ENCODE results near the gene GSTT2. TPM values are rescaled to one million over a fixed set of nuclear protein-coding genes. Genes with fewer than 3 reads are reported as not detected.
A peak's percentile ranks its signal among the peaks of the same experiment; 100 is the strongest.
"Not testable (repeated sequence)": the region's sequence is repeated elsewhere in the genome, so short reads cannot be mapped to it uniquely, and the experiment has no call there.

GSTT2 gene
- total RNA-seq (ENCODE audit: insufficient read depth, low replicate concordance): not detected

GRCh38 chr22:23979557-23980240 is at the start of gene GSTT2:
Gene GSTT2 (plus strand): TSS chr22:23980134.
- DNase-seq (ENCODE audit: low spot score): not testable (repeated sequence)

GRCh38 chr22:23938328-23939016 is 41.5 kb upstream of the GSTT2 start:
- no peak for DNase-seq (ENCODE audit: low spot score)

GRCh38 chr22:23939017-23939357 is 40.9 kb upstream of the GSTT2 start:
- DNase-seq (ENCODE audit: low spot score): no peak

- DNase-seq (ENCODE audit: low spot score): not testable (repeated sequence)
Measured at GRCh38 chr22:23940166-23940565, 39.8 kb upstream of the GSTT2 start.

GRCh38 chr22:23947391-23947790 is 32.5 kb upstream of the GSTT2 start:
- DNase-seq (ENCODE audit: low spot score): not testable (repeated sequence)

- not testable (repeated sequence) for DNase-seq (ENCODE audit: low spot score)
Measured at GRCh38 chr22:23949764-23950163, 30.2 kb upstream of the GSTT2 start.

DNA sequence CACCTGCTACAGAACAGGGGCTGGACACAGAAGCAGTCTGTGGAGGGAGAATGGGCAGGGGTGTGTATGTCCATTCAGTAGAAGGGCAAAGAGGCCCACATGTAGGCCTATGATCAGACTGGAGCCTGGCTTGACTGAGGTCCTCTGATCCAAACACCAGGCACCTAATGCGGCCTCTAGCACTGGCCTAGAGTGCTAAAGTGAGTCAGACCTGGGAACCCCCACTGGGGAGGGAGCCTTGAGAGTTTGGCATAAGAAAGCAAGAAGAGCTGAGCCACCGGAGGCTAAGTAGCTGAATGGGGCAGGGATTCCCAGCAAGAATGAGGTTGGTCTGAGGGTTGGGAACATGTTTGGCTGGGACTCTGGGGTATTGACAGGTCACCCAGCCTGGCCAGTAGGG is 28.6 kb upstream of the GSTT2 start:
- not testable (repeated sequence) for DNase-seq (ENCODE audit: low spot score)

DNA sequence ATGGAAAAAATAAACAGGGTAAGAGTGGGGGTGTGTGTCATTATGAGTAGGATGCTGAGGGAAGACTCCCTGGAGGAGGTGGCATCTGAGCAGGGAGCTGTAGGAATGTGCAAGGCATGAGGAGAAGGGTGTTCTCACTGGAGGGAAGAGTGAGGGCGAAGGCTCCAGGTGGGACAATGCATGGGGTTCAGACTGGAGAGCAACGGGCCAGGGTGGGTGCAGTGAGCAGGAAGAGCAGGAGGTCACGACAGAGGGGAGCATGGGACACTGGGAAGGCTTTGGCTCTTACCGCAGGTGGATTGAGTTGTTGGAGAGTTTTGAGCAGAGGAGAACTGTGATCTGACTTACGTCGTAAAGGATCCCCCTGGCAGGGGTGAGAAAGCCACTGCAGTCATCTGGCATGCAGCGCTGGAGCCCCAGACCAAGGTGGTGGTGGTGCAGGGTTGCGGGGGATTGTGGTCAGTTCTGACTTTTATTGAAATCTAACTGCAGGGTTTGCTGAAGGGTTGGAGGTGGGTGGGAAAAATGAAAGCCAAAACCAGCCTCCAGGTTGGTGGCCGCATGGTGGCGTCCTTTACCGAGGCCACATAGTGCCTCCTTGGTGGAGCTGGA is 27.0 kb upstream of the GSTT2 start:
- DNase-seq (ENCODE audit: low spot score): not testable (repeated sequence)

DNA sequence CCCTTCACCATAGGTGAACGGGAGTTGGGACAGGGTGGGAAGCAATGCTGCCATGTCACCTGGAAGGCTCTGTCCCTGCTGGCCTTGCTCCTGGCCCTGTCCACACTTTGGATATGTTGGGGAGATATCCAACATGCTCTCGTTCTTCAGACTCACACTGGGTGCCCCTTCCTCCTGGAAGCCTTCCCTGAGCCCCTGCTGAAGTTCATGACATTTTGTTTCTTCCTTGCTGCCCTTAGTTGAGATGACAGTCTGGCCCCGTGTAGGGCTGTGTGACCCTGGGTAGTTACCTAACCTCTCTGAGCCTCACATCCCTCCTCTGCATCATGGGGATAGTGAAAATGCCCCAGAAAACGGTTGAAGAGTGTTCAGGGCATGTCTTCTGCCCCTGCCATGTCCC is 26.4 kb upstream of the GSTT2 start:
- DNase-seq (ENCODE audit: low spot score): not testable (repeated sequence)

- not testable (repeated sequence) for DNase-seq (ENCODE audit: low spot score)
Measured at GRCh38 chr22:23954193-23954990, 25.5 kb upstream of the GSTT2 start.

DNA sequence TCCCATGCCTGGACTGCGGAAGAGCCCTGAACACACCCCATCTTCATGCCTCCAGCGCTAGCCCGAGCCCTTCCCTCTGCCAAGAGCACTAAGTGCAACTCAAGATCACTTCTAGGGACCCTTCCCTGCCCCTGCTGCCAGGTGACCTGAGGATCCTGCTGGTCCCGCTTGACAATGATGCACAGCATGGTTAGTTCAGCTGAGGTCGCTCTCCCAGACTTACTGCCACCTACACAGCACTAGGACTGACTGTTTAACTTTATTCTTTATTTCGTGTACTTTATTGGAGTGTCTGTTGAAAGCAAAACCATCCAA is 25.0 kb upstream of the GSTT2 start:
- not testable (repeated sequence) for DNase-seq (ENCODE audit: low spot score)

DNA sequence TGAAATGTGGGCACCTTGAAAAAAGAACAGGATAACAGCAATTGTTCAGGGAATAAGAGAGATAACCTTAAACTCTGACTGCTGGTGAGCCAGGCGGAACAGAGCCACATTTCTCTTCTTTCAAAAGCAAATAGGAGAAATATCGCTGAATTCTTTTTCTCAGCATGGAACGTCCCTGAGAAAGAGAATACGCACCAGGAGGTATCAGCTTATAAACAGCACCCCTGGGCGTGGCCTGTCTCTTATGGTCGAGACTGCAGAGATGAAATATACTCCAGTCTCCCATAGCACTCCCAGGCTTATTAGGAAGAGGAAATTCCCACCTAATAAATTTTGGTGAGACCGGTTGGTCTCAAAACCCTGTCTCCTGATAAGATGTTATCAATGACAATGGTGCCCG is 24.0 kb upstream of the GSTT2 start:
- not testable (repeated sequence) for DNase-seq (ENCODE audit: low spot score)

- DNase-seq (ENCODE audit: low spot score): peak; percentile 80
Measured at GRCh38 chr22:23956301-23956900, 23.5 kb upstream of the GSTT2 start.

GRCh38 chr22:23961084-23961771 is 18.7 kb upstream of the GSTT2 start, which contains the start of gene GSTT2B:
Gene GSTT2B (minus strand): TSS chr22:23961195. CDS start chr22:23961131, 64 bp downstream.
- DNase-seq (ENCODE audit: low spot score): not testable (repeated sequence)

DNA sequence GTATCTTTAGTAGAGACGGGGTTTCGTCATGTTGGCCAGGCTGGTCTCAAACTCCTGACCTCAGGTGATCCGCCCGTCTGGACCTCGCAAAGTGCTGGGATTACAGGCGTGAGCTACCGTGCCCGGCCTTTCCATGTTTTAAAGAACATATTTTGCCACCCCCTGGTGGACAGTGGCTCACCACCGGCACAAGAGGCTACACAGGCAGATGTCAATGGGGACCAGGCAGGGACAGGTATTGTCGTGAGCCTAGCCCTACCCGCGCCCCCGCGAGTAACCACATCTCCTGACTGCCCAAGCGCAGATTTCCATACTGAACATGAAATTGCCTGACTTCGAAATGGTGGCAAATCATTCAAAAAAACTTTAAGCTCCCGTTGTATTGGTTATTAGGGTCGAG is 13.8 kb upstream of the GSTT2 start:
- not testable (repeated sequence) for DNase-seq (ENCODE audit: low spot score)

DNA sequence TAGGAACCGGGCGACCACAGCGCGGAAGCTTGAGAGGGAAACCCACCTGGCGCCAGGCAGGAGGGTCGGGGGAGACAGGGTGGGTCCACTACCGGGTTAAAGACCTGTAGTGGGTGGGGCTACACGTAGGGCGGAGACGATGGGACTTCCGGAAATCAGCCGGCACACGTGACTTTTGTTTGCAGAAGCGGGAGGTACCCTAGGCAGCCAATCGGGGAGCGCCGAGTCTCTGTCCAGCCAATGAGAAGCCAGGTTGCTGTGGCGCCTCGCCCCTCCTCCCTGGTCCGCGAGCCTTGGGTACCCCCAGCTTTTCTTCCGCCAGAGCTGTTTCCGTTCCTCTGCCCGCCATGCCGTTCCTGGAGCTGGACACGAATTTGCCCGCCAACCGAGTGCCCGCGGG is 13.4 kb upstream of the GSTT2 start, which contains the start of gene DDTL:
Gene DDTL (plus strand): TSS at position 321 of the 400 bp plus-strand sequence. CDS start 27 bp downstream, at position 348.
- not testable (repeated sequence) for DNase-seq (ENCODE audit: low spot score)

- no peak for DNase-seq (ENCODE audit: low spot score)
Measured at GRCh38 chr22:23969071-23969470, 10.9 kb upstream of the GSTT2 start.

- no peak for DNase-seq (ENCODE audit: low spot score)
Measured at GRCh38 chr22:23970201-23970641, 9.7 kb upstream of the GSTT2 start.

DNA sequence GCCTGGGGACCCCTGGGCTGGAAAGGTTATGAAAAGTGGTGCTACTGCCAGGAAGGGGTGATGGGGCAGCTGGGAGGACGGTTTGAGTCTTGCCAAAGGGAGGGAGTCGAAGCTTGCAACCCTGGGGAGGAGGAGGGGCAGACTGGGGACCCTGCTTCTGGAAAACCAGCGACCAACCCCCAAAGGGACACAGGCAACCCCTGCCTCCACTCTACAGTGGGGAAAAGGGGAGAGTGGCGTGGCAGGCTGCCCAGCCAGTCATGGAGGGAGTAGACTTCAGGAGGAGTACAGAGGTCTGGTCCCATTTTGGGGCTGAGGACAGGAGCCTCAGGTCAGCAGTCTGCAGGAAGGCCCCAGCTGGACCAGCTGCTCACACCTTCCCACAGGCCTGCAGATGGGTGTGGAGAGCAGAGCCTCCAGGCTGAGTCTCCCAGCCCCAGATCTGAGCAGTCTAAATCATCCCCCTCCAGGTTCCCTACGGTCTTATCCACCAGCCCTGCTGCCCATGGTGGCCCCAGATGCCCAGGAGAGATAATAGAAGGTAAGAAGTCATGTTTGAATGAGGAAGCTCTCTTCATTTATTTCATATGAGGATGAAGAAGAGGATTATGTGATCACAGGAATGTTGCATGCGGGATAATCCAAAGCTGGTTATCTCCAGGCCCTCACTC is 9.0 kb upstream of the GSTT2 start:
- no peak for DNase-seq (ENCODE audit: low spot score)

GRCh38 chr22:23971927-23972326 is 8.0 kb upstream of the GSTT2 start:
- DNase-seq (ENCODE audit: low spot score): not testable (repeated sequence)
